ENCODE results near the gene CNOT9.

The CNOT9 gene

GRCh38 chr2:218578272-218578877 lies 9.7 kb downstream of the CNOT9 start:
- no peak for DNase-seq (ENCODE audit: low spot score)

GRCh38 chr2:218582076-218582475 lies 13.4 kb downstream of the CNOT9 start:
- DNase-seq (ENCODE audit: low spot score) = no peak

GRCh38 chr2:218583983-218584850 lies 15.6 kb downstream of the CNOT9 start:
- no peak for DNase-seq (ENCODE audit: low spot score)

GRCh38 chr2:218585541-218585940 lies 16.9 kb downstream of the CNOT9 start:
- no peak for DNase-seq (ENCODE audit: low spot score)

- no peak for DNase-seq (ENCODE audit: low spot score)
These were observed 36.8 kb downstream of the CNOT9 start for GRCh38 chr2:218605432-218605831.

- DNase-seq (ENCODE audit: low spot score) = no peak
These were observed 38.9 kb downstream of the CNOT9 start, which contains the start of gene PLCD4 for GRCh38 chr2:218607436-218608115. TSS of gene PLCD4 (plus strand) at chr2:218607899. CDS start at chr2:218615740, 7,841 bp downstream.

- DNase-seq (ENCODE audit: low spot score) = no peak
These were observed 47.3 kb downstream of the CNOT9 start for GRCh38 chr2:218615868-218616315.

- no peak for DNase-seq (ENCODE audit: low spot score)
These were observed 49.6 kb downstream of the CNOT9 start for GRCh38 chr2:218618102-218618860.

GRCh38 chr2:218621007-218621406 lies 52.4 kb downstream of the CNOT9 start:
- no peak for DNase-seq (ENCODE audit: low spot score)

GRCh38 chr2:218622606-218623365 lies 54.1 kb downstream of the CNOT9 start:
- DNase-seq (ENCODE audit: low spot score) = no peak

- no peak for DNase-seq (ENCODE audit: low spot score)
These were observed 54.7 kb downstream of the CNOT9 start for GRCh38 chr2:218623366-218623705.

GRCh38 chr2:218626369-218626768 lies 57.7 kb downstream of the CNOT9 start:
- DNase-seq (ENCODE audit: low spot score) = no peak

- no peak for DNase-seq (ENCODE audit: low spot score)
These were observed 59.3 kb downstream of the CNOT9 start for GRCh38 chr2:218627939-218628338.

GRCh38 chr2:218631837-218632236 lies 63.2 kb downstream of the CNOT9 start:
- no peak for DNase-seq (ENCODE audit: low spot score)

- no peak for DNase-seq (ENCODE audit: low spot score)
These were observed 67.1 kb downstream of the CNOT9 start for GRCh38 chr2:218635719-218636118.

- no peak for DNase-seq (ENCODE audit: low spot score)
These were observed 69.7 kb downstream of the CNOT9 start for GRCh38 chr2:218638372-218638771.

GRCh38 chr2:218642121-218642656 lies 73.5 kb downstream of the CNOT9 start:
- no peak for DNase-seq (ENCODE audit: low spot score)

GRCh38 chr2:218642786-218643185 lies 74.1 kb downstream of the CNOT9 start:
- no peak for DNase-seq (ENCODE audit: low spot score)

- no peak for DNase-seq (ENCODE audit: low spot score)
These were observed 75.2 kb downstream of the CNOT9 start for GRCh38 chr2:218643751-218644310.

GRCh38 chr2:218644721-218645120 lies 76.1 kb downstream of the CNOT9 start:
- no peak for DNase-seq (ENCODE audit: low spot score)

GRCh38 chr2:218645126-218645525 lies 76.5 kb downstream of the CNOT9 start:
- DNase-seq (ENCODE audit: low spot score) = no peak
